SK-N-SH (cell line): ENCODE data around the gene PRG3. TPM values are rescaled to one million over a fixed set of nuclear protein-coding genes. Genes with fewer than 3 reads are reported as not detected.

Source experiments
- CTCF ChIA-PET: fragments of 300-600, 350-600 bp; formaldehyde crosslinking; extraction: SDS; loops from one replicate; lab custom pipeline; 2021; lab: Yijun Ruan, JAX
- POLR2A ChIA-PET: fragments of 350-600 bp; sonication (Branson Sonifier 250); formaldehyde crosslinking; extraction: SDS; loops from one replicate; lab custom pipeline; 2020; ENCODE audit warnings: antibody characterized with exemption, inconsistent platforms; lab: Yijun Ruan, JAX
- DNase-seq: peaks from one replicate; pipeline ENCODE4 v3.0.0; 2012
- H2AFZ ChIP-seq: fragments of 200-600 bp; sonication (generic); 2 replicates; pipeline ENCODE4 v1.8.1; 2016; ENCODE audit warnings: antibody characterized with exemption, mild to moderate bottlenecking, low read depth
- H3F3A ChIP-seq: fragments of 200-600 bp; sonication (generic); replicated peaks from 2 replicates; pipeline ENCODE3; 2016; ENCODE audit warnings: antibody characterized with exemption, mild to moderate bottlenecking; ENCODE audit not compliant: insufficient read depth
- H3K27ac ChIP-seq, 2 experiments: fragments of 200-500 bp in 1 of 2; fragments of 200-600 bp in 1 of 2; sonication (Bioruptor generic) in 1 of 2; sonication (generic), shearing (Covaris generic) in 1 of 2; 2 replicates each; pipeline versions ENCODE4 v1.5.1 to v1.6.1; 2014 to 2016; ENCODE audit warnings: low read depth in 2 of 2, inconsistent platforms in 1 of 2, low read length in 1 of 2, mild to moderate bottlenecking in 1 of 2, mixed read lengths in 1 of 2
- H3K27me3 ChIP-seq: fragments of 200-600 bp; sonication (generic), shearing (Covaris generic); 2 replicates; pipeline ENCODE4 v1.6.1; 2016; ENCODE audit warnings: mixed run types; ENCODE audit not compliant: insufficient read depth
- H3K36me3 ChIP-seq, 2 experiments: fragments of 200-500 bp in 1 of 2; fragments of 200-600 bp in 1 of 2; sonication (Bioruptor generic) in 1 of 2; sonication (generic) in 1 of 2; replicated peaks in 1 of 2; 2 replicates each; pipeline versions ENCODE3 to v1.5.1; 2014 to 2016; ENCODE audit warnings: low read length in 1 of 2, mild to moderate bottlenecking in 1 of 2; ENCODE audit not compliant: insufficient read depth in 2 of 2, control insufficient read depth in 1 of 2
- H3K4me1 ChIP-seq, 2 experiments: fragments of 200-500 bp in 1 of 2; fragments of 200-600 bp in 1 of 2; sonication (Bioruptor generic) in 1 of 2; sonication (generic), shearing (Covaris generic) in 1 of 2; 2 replicates each; pipeline versions ENCODE4 v1.5.1 to v1.6.1; 2014 to 2016; ENCODE audit warnings: low read depth in 1 of 2, low read length in 1 of 2, mixed run types in 1 of 2; ENCODE audit not compliant: insufficient read depth in 2 of 2, control insufficient read depth in 1 of 2
- H3K4me2 ChIP-seq: fragments of 200-600 bp; sonication (generic), shearing (Covaris generic); 2 replicates; pipeline ENCODE4 v1.6.1; 2017; ENCODE audit warnings: mixed run types
- H3K4me3 ChIP-seq, 2 experiments: fragments of 200-500 bp in 1 of 2; fragments of 200-600 bp in 1 of 2; sonication (Bioruptor generic) in 1 of 2; sonication (generic), shearing (Covaris generic) in 1 of 2; 2 replicates each; pipeline versions ENCODE4 v1.5.1 to v1.8.1; 2014 to 2016; ENCODE audit warnings: low read depth in 2 of 2, inconsistent platforms in 1 of 2, low read length in 1 of 2, mild to moderate bottlenecking in 1 of 2, mixed read lengths in 1 of 2, moderate library complexity in 1 of 2
- H3K79me2 ChIP-seq: fragments of 200-600 bp; sonication (generic); 2 replicates; pipeline ENCODE4 v1.8.1; 2017; ENCODE audit warnings: mild to moderate bottlenecking; ENCODE audit not compliant: insufficient read depth
- H3K9ac ChIP-seq: fragments of 200-600 bp; sonication (generic); 2 replicates; pipeline ENCODE4 v1.6.1; 2017; ENCODE audit warnings: mixed run types
- H3K9me2 ChIP-seq: fragments of 200-600 bp; sonication (generic); 2 replicates; pipeline ENCODE4 v1.6.1; 2017; ENCODE audit warnings: mixed run types
- H3K9me3 ChIP-seq: fragments of 200-600 bp; sonication (generic); 2 replicates; pipeline ENCODE4 v1.6.1; 2017; ENCODE audit warnings: mixed run types, mild to moderate bottlenecking, moderate library complexity
- H4K20me1 ChIP-seq: fragments of 200-600 bp; sonication (generic); 2 replicates; pipeline ENCODE4 v1.6.1; 2017; ENCODE audit warnings: mild to moderate bottlenecking, mixed run types; ENCODE audit not compliant: insufficient read depth
- CTCF ChIP-seq: fragments of 200-600 bp; sonication (generic); IDR thresholded peaks from 2 replicates; pipeline ENCODE4 v1.6.1; 2017; ENCODE audit warnings: antibody characterized with exemption, mild to moderate bottlenecking, moderate library complexity
- ELF1 ChIP-seq: IDR thresholded peaks from 2 replicates; pipeline ENCODE4 v1.4.0; 2012
- EZH2phosphoT487 ChIP-seq: fragments of 200-600 bp; sonication (generic); IDR thresholded peaks from 2 replicates; pipeline ENCODE4 v1.6.1; 2017; ENCODE audit warnings: low read depth, mixed run types, mild to moderate bottlenecking, antibody characterized with exemption, moderate library complexity, borderline replicate concordance
- FOXJ3 ChIP-seq: sonication (generic); formaldehyde crosslinking; IDR thresholded peaks from 2 replicates; pipeline ENCODE4 v1.5.1; 2020; ENCODE audit warnings: mild to moderate bottlenecking, missing genetic modification reagents
- FOXM1 ChIP-seq: IDR thresholded peaks from 2 replicates; pipeline ENCODE4 v1.4.0; 2012; ENCODE audit warnings: low read depth, mild to moderate bottlenecking
- IRF3 ChIP-seq: fragments of 150-350 bp; IDR thresholded peaks from 2 replicates; pipeline ENCODE4 v1.6.1; 2016; ENCODE audit warnings: mild to moderate bottlenecking, low read depth, low read length
- JUND ChIP-seq: IDR thresholded peaks from 2 replicates; pipeline ENCODE4 v1.4.0; 2012
- MEF2A ChIP-seq: IDR thresholded peaks from 2 replicates; pipeline ENCODE4 v1.4.0; 2012; ENCODE audit warnings: low read depth, borderline replicate concordance
- PBX3 ChIP-seq: IDR thresholded peaks from 2 replicates; pipeline ENCODE4; 2012
- POLR2AphosphoS5 ChIP-seq: IDR thresholded peaks from 2 replicates; pipeline ENCODE4 v1.6.1; 2012; ENCODE audit warnings: low read depth, low read length
- RAD21 ChIP-seq: IDR thresholded peaks from 2 replicates; pipeline ENCODE4 v1.6.1; 2012; ENCODE audit warnings: mild to moderate bottlenecking, low read length
- REST ChIP-seq: IDR thresholded peaks from 2 replicates; pipeline ENCODE4 v1.6.1; 2012; ENCODE audit warnings: mild to moderate bottlenecking, low read depth, low read length, moderate library complexity
- RXRA ChIP-seq: IDR thresholded peaks from 2 replicates; pipeline ENCODE4 v1.4.0; 2012; ENCODE audit warnings: low read depth, mild to moderate bottlenecking, borderline replicate concordance
- SIN3A ChIP-seq: IDR thresholded peaks from 2 replicates; pipeline ENCODE4 v1.6.1; 2012; ENCODE audit warnings: low read depth, mild to moderate bottlenecking, low read length, moderate library complexity, borderline replicate concordance
- TAF1 ChIP-seq: IDR thresholded peaks from 2 replicates; pipeline ENCODE4 v1.6.1; 2012; ENCODE audit warnings: low read depth, mild to moderate bottlenecking, low read length, moderate library complexity, borderline replicate concordance
- TEAD4 ChIP-seq: IDR thresholded peaks from 2 replicates; pipeline ENCODE4 v1.4.0; 2012; ENCODE audit warnings: mild to moderate bottlenecking, borderline replicate concordance; ENCODE audit not compliant: insufficient read depth
- USF1 ChIP-seq: IDR thresholded peaks from 2 replicates; pipeline ENCODE4 v1.4.0; 2012; ENCODE audit warnings: low read depth, borderline replicate concordance
- YY1 ChIP-seq: IDR thresholded peaks from 2 replicates; pipeline ENCODE4 v1.4.0; 2012; ENCODE audit warnings: low read depth, mild to moderate bottlenecking
- WGBS: methylation state at CpG from one replicate; pipeline ENCODE4 v1.1.6; 2017; ENCODE audit warnings: low lambda C conversion rate; 5-methylcytosine and 5-hydroxymethylcytosine counted together
- polyA plus RNA-seq, 3 experiments: library from polyadenylated mRNA; depleted of rRNA; stranded (reverse); fragments of >200 nt; gene quantifications; 2 replicates each; pipeline ENCODE4 v1.2.3, GENCODE V29; 2012
- TF ChIP-seq, protein P1 (sequence below): IDR thresholded peaks from 2 replicates; pipeline ENCODE4 v1.4.0; 2012; ENCODE audit warnings: low read depth
- TF ChIP-seq, protein P2 (sequence below): IDR thresholded peaks from 2 replicates; pipeline ENCODE4 v1.4.0; 2012; ENCODE audit warnings: low read depth, borderline replicate concordance

Gene PRG3
- polyA plus RNA-seq, 1 of the 3 experiments (the other 2 are of a cell fraction): not detected

- TF ChIP-seq FOXJ3 (CRISPR knock-in tag) (no peak), YY1 (no peak), ELF1 (no peak)
These were observed 41.6 kb downstream of the PRG3 start (continued) for GRCh38 chr11:57339328-57339727.

DNA sequence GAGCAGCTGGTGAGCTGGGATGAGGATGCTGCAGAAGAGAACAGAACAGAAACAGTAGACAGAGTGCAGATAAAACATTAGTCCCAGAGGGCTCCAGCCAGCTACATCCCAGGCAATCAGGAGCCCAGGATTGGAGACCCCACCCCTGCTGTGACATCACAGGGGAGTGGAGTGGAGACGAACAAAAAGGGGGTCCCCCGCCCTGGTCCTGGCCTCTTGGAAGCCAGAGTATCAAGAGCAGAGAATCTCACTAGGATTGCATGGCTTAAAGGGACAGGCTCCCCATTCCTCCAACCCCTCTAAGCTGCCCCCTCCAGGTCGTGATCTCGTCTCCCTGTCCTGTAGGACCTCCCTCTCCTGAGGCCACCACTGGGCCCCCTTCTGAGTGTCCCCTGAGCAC is 42.8 kb downstream of the PRG3 start, which contains the start of gene P2RX3:
P2RX3 (plus strand) TSS at position 211 of the 400 bp plus-strand sequence. CDS start 199 bp downstream, outside the sequence.
- no peak within 1 kb of the TSS for H3K4me3 ChIP-seq
- no peak for TF ChIP-seq TAF1
- TF ChIP-seq MEF2A: no peak
- no peak for TF ChIP-seq ELF1
- TF ChIP-seq FOXJ3 (CRISPR knock-in tag): no peak
- TF ChIP-seq CTCF: no peak
- no peak for TF ChIP-seq REST
- TF ChIP-seq POLR2AphosphoS5: no peak
- no peak for TF ChIP-seq FOXM1
- TF ChIP-seq TEAD4: no peak
- TF ChIP-seq IRF3: no peak
- no peak for TF ChIP-seq USF1
- TF ChIP-seq PBX3: no peak
- TF ChIP-seq RXRA: no peak
- no peak for TF ChIP-seq SIN3A
- TF ChIP-seq EZH2phosphoT487: no peak
- TF ChIP-seq, protein P1, sequence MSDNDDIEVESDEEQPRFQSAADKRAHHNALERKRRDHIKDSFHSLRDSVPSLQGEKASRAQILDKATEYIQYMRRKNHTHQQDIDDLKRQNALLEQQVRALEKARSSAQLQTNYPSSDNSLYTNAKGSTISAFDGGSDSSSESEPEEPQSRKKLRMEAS: no peak
- TF ChIP-seq, protein P2, sequence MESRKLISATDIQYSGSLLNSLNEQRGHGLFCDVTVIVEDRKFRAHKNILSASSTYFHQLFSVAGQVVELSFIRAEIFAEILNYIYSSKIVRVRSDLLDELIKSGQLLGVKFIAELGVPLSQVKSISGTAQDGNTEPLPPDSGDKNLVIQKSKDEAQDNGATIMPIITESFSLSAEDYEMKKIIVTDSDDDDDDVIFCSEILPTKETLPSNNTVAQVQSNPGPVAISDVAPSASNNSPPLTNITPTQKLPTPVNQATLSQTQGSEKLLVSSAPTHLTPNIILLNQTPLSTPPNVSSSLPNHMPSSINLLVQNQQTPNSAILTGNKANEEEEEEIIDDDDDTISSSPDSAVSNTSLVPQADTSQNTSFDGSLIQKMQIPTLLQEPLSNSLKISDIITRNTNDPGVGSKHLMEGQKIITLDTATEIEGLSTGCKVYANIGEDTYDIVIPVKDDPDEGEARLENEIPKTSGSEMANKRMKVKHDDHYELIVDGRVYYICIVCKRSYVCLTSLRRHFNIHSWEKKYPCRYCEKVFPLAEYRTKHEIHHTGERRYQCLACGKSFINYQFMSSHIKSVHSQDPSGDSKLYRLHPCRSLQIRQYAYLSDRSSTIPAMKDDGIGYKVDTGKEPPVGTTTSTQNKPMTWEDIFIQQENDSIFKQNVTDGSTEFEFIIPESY: no peak
- no peak for TF ChIP-seq RAD21
- TF ChIP-seq JUND: no peak
- TF ChIP-seq, all 33 proteins: peak for 0
- CTCF ChIA-PET: interaction anchor here (0.7 to 1.3 kb wide), 4 partner anchors 10 to 497 kb away, joined by 3 to 5 read pairs (median 4); no protein-coding TSS in a partner anchor
- 62% methylated on average over 4 of the region's 4 CpGs for WGBS
- no peak within 1 kb of the TSS for H3K9ac ChIP-seq
- H3F3A ChIP-seq: no peaks in the 10 kb centered on the region
- H3K79me2 ChIP-seq: peaks cover 28% of the 10 kb centered on the region
- H3K9me2 ChIP-seq: no peaks in the 10 kb centered on the region
- H4K20me1 ChIP-seq: no peaks in the 10 kb centered on the region
- H3K4me2 ChIP-seq: no peak within 1 kb of the TSS
- peaks cover 7 to 15% of the 10 kb centered on the region in 2 experiments; a peak in 3 of 4 replicates for H3K4me1 ChIP-seq
- DNase-seq: no peak
- H3K9me3 ChIP-seq: no peaks in the 10 kb centered on the region
- no peak within 1 kb of the TSS for H2AFZ ChIP-seq
- peaks cover 3 to 5% of the 10 kb centered on the region in 2 experiments for H3K36me3 ChIP-seq
- POLR2A ChIA-PET: no interaction called here
- H3K27me3 ChIP-seq: no peaks in the 10 kb centered on the region
- H3K27ac ChIP-seq: no peak within 1 kb of the TSS
